Measurements from ENCODE around the gene NID1. TPM values are rescaled to one million over a fixed set of nuclear protein-coding genes. Genes with fewer than 3 reads are reported as not detected.

The NID1 gene
- total and polyA plus RNA-seq, 4 donors = 15.4 to 151 (median 45.1) TPM

DNA sequence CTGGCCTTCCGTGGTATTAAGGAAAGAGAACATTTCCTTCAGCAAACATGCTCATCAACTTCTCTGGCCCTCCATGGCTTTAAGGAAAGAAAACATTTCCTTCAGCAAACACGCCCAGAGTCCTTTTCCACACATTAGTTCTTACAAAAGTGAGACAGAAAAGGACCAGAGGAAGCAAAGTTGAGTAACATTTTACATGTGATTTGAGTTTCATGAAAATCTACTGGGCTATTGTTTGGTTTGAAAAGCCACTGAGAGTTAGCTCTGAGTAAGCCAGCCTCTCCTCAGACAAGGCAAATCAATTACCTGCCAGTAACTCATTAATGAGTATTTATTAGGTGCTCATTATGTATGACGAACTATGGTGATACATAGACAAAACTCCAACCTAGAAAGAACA is 78.0 kb downstream of the NID1 start:
- ATAC-seq (ENCODE audit: insufficient read depth, low FRiP score) (no peak), DNase-seq (no peak)
- WGBS, 2 donors = 43 to 54% methylated on average over 3 of the region's 3 CpGs
- no peak overlapping the region for H3K9ac ChIP-seq (ENCODE audit: insufficient read depth in 1 of 2, low read length in 2 of 2)
- no peak overlapping the region for H3K4me3 ChIP-seq
- peaks cover 0 to 10% (median 5%) of the 10 kb centered on the region in 4 donors for H3K9me3 ChIP-seq (ENCODE audit: control insufficient read depth in 4 of 4, insufficient read depth in 3 of 4, low read length in 3 of 4)
- H3K27me3 ChIP-seq (ENCODE audit: control insufficient read depth in 3 of 3, insufficient read depth in 3 of 3, low read length in 2 of 3) = no peaks in the 10 kb centered on the region
- TF ChIP-seq, protein P1, sequence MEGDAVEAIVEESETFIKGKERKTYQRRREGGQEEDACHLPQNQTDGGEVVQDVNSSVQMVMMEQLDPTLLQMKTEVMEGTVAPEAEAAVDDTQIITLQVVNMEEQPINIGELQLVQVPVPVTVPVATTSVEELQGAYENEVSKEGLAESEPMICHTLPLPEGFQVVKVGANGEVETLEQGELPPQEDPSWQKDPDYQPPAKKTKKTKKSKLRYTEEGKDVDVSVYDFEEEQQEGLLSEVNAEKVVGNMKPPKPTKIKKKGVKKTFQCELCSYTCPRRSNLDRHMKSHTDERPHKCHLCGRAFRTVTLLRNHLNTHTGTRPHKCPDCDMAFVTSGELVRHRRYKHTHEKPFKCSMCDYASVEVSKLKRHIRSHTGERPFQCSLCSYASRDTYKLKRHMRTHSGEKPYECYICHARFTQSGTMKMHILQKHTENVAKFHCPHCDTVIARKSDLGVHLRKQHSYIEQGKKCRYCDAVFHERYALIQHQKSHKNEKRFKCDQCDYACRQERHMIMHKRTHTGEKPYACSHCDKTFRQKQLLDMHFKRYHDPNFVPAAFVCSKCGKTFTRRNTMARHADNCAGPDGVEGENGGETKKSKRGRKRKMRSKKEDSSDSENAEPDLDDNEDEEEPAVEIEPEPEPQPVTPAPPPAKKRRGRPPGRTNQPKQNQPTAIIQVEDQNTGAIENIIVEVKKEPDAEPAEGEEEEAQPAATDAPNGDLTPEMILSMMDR (IDR thresholded peaks at IDR 0.05; ENCODE audit: control extremely low read depth, extremely low read depth) = no peak
- H3K27ac ChIP-seq (ENCODE audit: low read depth in 1 of 2, low read length in 1 of 2) = no peak overlapping the region
- peaks cover 1 to 17% (median 11%) of the 10 kb centered on the region in 5 donors for H3K4me1 ChIP-seq (ENCODE audit: control insufficient read depth in 5 of 5, insufficient read depth in 5 of 5, low read length in 5 of 5)
- H3K36me3 ChIP-seq (ENCODE audit: control insufficient read depth in 4 of 4, insufficient read depth in 4 of 4, low read length in 4 of 4) = peaks cover 8 to 49% (median 31%) of the 10 kb centered on the region in 4 donors

DNA sequence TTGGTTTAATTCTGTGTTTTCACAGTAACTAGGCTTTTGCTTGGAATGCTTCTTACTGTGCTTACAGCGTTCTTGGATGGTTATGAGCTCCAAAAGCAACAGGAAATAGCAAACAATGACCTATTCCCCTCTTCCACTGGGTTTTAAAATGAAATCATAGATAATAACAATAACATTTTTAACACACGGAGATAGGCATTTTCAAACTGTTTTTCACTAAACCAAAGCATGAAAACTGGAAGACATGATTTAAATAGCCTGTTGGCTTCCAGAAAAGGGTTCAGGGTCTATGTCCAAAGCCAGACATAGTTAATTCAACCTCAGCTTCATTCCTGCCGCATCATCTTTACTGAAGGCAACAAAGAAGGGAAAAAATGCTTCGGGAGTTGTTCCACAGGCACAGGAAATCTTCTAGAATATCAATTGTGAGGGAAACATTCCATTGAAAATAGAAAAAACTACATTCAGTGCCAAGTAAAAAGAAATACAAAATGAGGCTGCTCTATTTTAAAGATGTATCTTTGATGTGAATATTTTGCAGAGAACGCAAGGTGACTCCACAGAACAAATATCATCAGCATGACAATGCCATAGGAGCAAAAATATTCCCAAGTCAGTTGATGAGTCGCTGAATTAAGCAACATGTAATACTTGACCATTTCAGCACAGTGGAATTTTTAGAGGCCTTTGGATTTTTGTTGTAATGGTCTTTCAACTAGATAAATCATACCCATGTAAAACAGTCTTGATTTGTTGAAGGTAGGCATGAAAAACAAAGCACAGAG is 80.7 kb downstream of the NID1 start:
- Histone ChIP-seq H3K4me1 (ENCODE audit: control insufficient read depth in 5 of 5, insufficient read depth in 5 of 5, low read length in 5 of 5) (peaks cover 1 to 17% (median 13%) of the 10 kb centered on the region in 5 donors), H3K27me3 (ENCODE audit: control insufficient read depth in 3 of 3, insufficient read depth in 3 of 3, low read length in 2 of 3) (no peaks in the 10 kb centered on the region), H3K9ac (ENCODE audit: insufficient read depth in 1 of 2, low read length in 2 of 2) (peak overlapping the region in 1 of 2 donors; percentile 85), H3K9me3 (ENCODE audit: control insufficient read depth in 4 of 4, insufficient read depth in 3 of 4, low read length in 3 of 4) (no peaks in the 10 kb centered on the region), H3K27ac (ENCODE audit: low read depth in 1 of 2, low read length in 1 of 2) (peak overlapping the region; percentile 45 to 65), H3K36me3 (ENCODE audit: control insufficient read depth in 4 of 4, insufficient read depth in 4 of 4, low read length in 4 of 4) (peaks cover 10 to 50% (median 31%) of the 10 kb centered on the region in 4 donors), H3K4me3 (no peak overlapping the region)
- ATAC-seq (ENCODE audit: insufficient read depth, low FRiP score) (no peak), DNase-seq (peak in 2 of 3 donors; percentile 89 to 93)
- TF ChIP-seq, protein P1 (IDR thresholded peaks at IDR 0.05; ENCODE audit: control extremely low read depth, extremely low read depth) = no peak
- WGBS, 2 donors = 61 to 72% methylated on average over 6 of the region's 6 CpGs

DNA sequence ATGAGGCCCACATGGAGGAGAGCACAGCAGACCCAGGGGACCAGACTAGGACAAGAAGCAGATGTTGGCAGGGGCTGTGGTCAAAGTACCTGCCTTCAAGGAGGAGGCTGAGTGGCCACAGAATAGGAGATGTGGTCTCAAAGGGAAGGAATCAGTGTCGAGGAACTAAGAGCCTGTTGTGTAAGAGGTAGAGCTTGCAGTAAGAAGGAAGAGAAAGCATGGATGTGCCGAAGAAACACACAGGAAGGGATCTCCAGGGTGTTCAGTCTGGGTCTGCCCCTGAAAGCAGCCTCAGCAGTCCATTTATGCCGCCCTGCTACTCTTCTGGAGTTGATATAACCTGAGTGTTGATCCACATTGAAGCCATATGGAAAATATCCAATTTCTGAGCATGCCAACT is 83.9 kb downstream of the NID1 start:
- no peaks in the 10 kb centered on the region for H3K27me3 ChIP-seq (ENCODE audit: control insufficient read depth in 3 of 3, insufficient read depth in 3 of 3, low read length in 2 of 3)
- no peak overlapping the region for H3K4me3 ChIP-seq
- TF ChIP-seq, protein P1 (IDR thresholded peaks at IDR 0.05; ENCODE audit: control extremely low read depth, extremely low read depth) = no peak
- ATAC-seq (ENCODE audit: insufficient read depth, low FRiP score) (no peak), DNase-seq (no peak)
- H3K4me1 ChIP-seq (ENCODE audit: control insufficient read depth in 5 of 5, insufficient read depth in 5 of 5, low read length in 5 of 5) = peaks cover 3 to 17% (median 13%) of the 10 kb centered on the region in 5 donors
- peaks cover 0 to 15% (median 6%) of the 10 kb centered on the region in 4 donors for H3K9me3 ChIP-seq (ENCODE audit: control insufficient read depth in 4 of 4, insufficient read depth in 3 of 4, low read length in 3 of 4)
- H3K27ac ChIP-seq (ENCODE audit: low read depth in 1 of 2, low read length in 1 of 2) = no peak overlapping the region
- 43 to 62% methylated on average over 3 of the region's 3 CpGs for WGBS, 2 donors
- peaks cover 15 to 64% (median 48%) of the 10 kb centered on the region in 4 donors for H3K36me3 ChIP-seq (ENCODE audit: control insufficient read depth in 4 of 4, insufficient read depth in 4 of 4, low read length in 4 of 4)
- no peak overlapping the region for H3K9ac ChIP-seq (ENCODE audit: insufficient read depth in 1 of 2, low read length in 2 of 2)

Data from lung (tissue), 12 donors.